ENCODE results near the gene HOXD10. TPM values are rescaled to one million over a fixed set of nuclear protein-coding genes. Genes with fewer than 3 reads are reported as not detected.

Gene HOXD10
- total RNA-seq, 2 donors from 2014 or later, result 10.4 to 32.5 TPM

DNA sequence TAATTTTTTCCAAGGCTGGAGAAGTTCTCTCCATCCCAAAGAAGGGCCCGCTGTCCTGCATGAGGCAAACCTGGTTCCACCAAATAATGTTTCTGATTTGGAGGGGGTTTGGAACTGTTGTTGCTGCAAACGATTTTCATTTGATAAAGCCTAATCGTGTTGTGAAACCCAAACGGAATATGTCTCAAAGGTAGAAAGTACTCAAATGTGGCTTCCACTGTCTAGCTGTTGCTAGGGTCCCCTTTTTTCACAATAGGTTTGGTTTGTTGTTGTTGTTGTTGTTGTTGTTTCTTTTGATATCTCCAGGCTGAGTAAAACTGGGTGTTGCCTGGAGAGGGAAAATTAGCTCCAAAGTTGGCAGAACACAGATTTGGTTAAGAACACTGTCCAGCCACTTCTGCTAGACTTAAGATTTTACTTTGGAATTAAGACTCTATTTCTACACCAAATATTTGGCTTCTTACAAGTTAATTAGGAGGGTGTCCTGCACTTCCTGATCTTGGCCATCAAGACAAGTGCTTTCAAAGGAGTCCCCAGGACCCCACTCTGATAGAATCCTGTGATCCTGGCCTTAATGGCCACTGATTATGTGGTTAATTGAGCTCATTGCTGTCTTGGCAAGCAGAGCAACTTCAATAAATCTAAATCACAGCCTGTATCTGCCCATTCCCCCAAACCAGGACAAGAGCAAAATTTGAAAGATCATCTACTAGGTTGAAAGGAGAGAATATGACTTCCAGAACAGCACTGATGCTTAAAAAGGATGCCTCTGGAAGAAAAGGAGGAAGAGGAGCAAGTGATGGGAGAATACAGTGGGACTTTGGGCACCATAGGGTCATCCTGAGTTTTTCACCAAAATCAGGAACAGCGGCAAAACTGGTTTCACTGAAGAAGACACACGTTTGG, 27.4 kb upstream of the HOXD10 start:
- WGBS, result 38% methylated on average over 6 of the region's 6 CpGs

DNA sequence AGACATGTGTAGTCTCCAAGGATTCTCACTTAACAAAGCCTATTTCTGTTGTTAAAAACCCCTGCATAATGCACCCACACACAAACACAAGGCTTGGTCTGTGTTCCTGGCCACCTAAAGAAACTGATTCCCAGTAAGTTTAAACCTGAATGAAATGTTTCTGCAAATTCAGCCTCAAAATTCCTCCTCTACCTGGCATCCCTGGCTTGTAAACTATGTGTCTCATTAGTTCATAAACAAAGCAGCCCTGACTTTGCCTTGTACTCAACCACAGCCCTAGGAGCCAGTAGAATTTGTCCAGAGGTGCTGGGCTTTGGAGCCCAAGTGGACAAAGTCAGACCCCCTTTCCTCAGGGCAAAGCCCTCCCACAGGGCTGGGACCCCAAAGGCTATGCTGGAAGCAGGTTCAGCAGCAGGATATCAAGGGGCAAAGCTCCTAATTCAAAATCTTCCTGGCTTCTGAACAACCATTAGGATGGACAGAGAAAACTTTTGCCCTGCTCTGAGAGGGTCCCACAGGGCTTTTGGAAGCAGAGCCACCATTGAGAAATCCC, 26.7 kb upstream of the HOXD10 start:
- Histone ChIP-seq H3K4me1 (replicated peaks) (no peaks in the 10 kb centered on the region), H3K9me3 (no peaks in the 10 kb centered on the region), H3K4me3 (no peak overlapping the region), H3K36me3 (no peaks in the 10 kb centered on the region), H3K27me3 (replicated peaks; ENCODE audit: insufficient read depth) (peaks cover 20% of the 10 kb centered on the region), H3K27ac (no peak overlapping the region)
- no peak for DNase-seq (ENCODE audit: low spot score)
- intact Hi-C loops (cut with DNase I), result loop anchor here (5.0 kb wide), 3 partner anchors 723 to 923 kb away; partner anchors contain the start of gene ATF2
- TF ChIP-seq, protein P1, sequence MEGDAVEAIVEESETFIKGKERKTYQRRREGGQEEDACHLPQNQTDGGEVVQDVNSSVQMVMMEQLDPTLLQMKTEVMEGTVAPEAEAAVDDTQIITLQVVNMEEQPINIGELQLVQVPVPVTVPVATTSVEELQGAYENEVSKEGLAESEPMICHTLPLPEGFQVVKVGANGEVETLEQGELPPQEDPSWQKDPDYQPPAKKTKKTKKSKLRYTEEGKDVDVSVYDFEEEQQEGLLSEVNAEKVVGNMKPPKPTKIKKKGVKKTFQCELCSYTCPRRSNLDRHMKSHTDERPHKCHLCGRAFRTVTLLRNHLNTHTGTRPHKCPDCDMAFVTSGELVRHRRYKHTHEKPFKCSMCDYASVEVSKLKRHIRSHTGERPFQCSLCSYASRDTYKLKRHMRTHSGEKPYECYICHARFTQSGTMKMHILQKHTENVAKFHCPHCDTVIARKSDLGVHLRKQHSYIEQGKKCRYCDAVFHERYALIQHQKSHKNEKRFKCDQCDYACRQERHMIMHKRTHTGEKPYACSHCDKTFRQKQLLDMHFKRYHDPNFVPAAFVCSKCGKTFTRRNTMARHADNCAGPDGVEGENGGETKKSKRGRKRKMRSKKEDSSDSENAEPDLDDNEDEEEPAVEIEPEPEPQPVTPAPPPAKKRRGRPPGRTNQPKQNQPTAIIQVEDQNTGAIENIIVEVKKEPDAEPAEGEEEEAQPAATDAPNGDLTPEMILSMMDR (IDR thresholded peaks at IDR 0.05), result no peak
- TF ChIP-seq POLR2A (IDR thresholded peaks at IDR 0.05), result no peak
- TF ChIP-seq POLR2AphosphoS5 (IDR thresholded peaks at IDR 0.05), result no peak

More for the DNA sequence above, 27.4 kb upstream of the HOXD10 start:
- TF ChIP-seq, protein P1 (IDR thresholded peaks at IDR 0.05), result no peak
- TF ChIP-seq POLR2A (IDR thresholded peaks at IDR 0.05), result no peak
- Histone ChIP-seq H3K9me3 (no peaks in the 10 kb centered on the region), H3K4me3 (no peak overlapping the region), H3K4me1 (replicated peaks) (no peaks in the 10 kb centered on the region), H3K27me3 (replicated peaks; ENCODE audit: insufficient read depth) (peaks cover 16% of the 10 kb centered on the region), H3K27ac (peak overlapping the region; percentile 67 to 70), H3K36me3 (no peaks in the 10 kb centered on the region)
- intact Hi-C loops (cut with DNase I), result loop anchor here (5.0 kb wide), 2 partner anchors 722 to 837 kb away; no protein-coding TSS in a partner anchor
- no peak for DNase-seq (ENCODE audit: low spot score)

DNA sequence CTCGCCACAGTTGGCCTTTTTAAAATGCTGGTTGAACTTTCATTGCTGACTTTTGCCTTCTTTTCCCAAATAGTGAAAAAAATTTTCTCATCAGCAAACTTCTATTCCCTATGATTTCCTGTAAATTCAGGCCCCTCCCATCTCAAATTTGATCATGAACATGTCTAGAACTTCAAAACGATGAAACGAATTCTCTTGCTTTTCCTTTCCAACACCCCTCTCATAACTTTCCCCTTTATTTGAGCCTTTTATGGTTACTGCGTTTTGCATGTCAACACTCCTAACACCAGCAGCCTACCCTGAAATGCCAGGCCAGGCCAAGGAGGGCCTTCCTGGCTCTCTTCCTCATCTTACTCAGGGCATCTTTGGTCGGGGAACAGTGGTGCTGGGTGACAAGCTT, 25.7 kb upstream of the HOXD10 start:
- no peaks in the 10 kb centered on the region for H3K36me3 ChIP-seq
- H3K27ac ChIP-seq, result peak overlapping the region in 1 of 2 donors; percentile 9
- intact Hi-C loops (cut with DNase I), result loop anchor here (5.0 kb wide), 1 partner anchor 924 kb away; the partner anchor contains the start of gene ATF2
- H3K27me3 ChIP-seq (replicated peaks; ENCODE audit: insufficient read depth), result peaks cover 16% of the 10 kb centered on the region
- no peak overlapping the region for H3K4me3 ChIP-seq
- H3K4me1 ChIP-seq (replicated peaks), result no peaks in the 10 kb centered on the region
- TF ChIP-seq, protein P1 (IDR thresholded peaks at IDR 0.05), result no peak
- DNase-seq (ENCODE audit: low spot score), result no peak
- no peaks in the 10 kb centered on the region for H3K9me3 ChIP-seq
- 44% methylated on average over 5 of the region's 5 CpGs for WGBS

DNA sequence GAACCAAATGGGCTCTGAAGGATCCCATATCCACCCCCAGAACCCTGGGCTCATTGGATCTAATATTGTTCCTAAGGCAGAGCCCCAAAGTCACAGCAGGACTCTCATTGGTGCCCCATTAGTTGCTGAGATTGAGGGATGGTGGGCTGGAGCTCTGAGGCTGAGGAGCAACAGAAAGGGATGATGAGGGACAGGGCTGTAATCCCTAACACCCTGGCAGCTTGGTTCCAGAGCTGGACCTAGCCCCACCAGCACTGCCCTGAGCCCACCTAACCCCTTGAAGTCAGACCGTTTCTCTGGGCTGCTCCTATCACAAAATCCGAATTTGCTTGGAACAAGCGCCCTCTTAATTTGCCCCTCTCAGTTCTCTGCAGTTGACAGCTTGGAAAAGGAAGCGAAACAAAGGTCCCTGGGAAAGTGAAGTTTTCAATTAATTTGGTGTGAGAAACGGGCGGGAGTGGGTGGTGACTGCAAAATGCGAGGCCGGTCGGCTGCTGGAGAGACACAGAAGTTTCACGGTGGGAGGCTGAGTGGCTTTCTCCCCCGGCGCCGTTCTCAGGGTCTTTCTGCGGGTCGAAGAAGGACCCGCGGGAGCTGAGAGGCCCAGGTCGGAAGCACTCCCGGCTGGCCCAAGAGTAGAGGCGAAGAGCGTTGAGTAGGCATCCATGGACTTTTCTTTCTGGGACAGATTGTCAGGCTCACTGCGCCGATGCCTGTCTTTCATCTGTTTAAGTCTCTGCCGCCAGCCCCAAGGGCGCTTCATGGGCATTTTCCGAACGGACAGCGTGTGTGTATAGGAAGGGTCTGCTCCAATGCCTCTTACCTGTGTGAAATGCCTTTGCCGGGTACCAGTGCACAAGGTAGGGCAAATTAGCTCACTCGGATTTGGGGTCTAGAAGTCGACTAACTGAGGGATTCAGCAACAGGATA, 25.0 kb upstream of the HOXD10 start:
- peak overlapping the region; percentile 72 to 80 for H3K27ac ChIP-seq
- WGBS, result 72% methylated on average over 31 of the region's 31 CpGs
- H3K27me3 ChIP-seq (replicated peaks; ENCODE audit: insufficient read depth), result peaks cover 19% of the 10 kb centered on the region
- DNase-seq (ENCODE audit: low spot score), result no peak
- TF ChIP-seq, protein P1 (IDR thresholded peaks at IDR 0.05), result no peak
- TF ChIP-seq POLR2A (IDR thresholded peaks at IDR 0.05), result no peak
- TF ChIP-seq POLR2AphosphoS5 (IDR thresholded peaks at IDR 0.05), result no peak
- intact Hi-C loops (cut with DNase I), result loop anchor here (5.0 kb wide), 1 partner anchor 924 kb away; the partner anchor contains the start of gene ATF2
- no peaks in the 10 kb centered on the region for H3K4me1 ChIP-seq (replicated peaks)
- no peaks in the 10 kb centered on the region for H3K36me3 ChIP-seq
- no peak overlapping the region for H3K4me3 ChIP-seq
- H3K9me3 ChIP-seq, result no peaks in the 10 kb centered on the region
